ENCODE measurements around the gene CPNE1. TPM values are rescaled to one million over a fixed set of nuclear protein-coding genes. Genes with fewer than 3 reads are reported as not detected.

The CPNE1 gene
- total RNA-seq, 1 donor from 2014 or later = 264 TPM

GRCh38 chr20:35653430-35653734 is 11.3 kb downstream of the CPNE1 start:
- TF ChIP-seq CTCF (IDR thresholded peaks at IDR 0.05) = no peak
- ATAC-seq (ENCODE audit: low read depth) = no peak
- Mint-ChIP-seq H3K27me3 (no peaks in the 10 kb centered on the region), H3K36me3 (ENCODE audit: low read depth) (peaks cover 40% of the 10 kb centered on the region), H3K27ac (no peak overlapping the region), H3K9me3 (no peaks in the 10 kb centered on the region), H3K4me1 (peaks cover 35% of the 10 kb centered on the region), H3K4me3 (no peak overlapping the region)
- intact Hi-C loops (cut with micrococcal nuclease) = no loop called here
- POLR2A ChIA-PET = interaction anchor here (1.5 kb wide), 1 partner anchor 11 kb away, joined by 3 read pairs; the partner anchor contains the start of genes CPNE1 and RBM12
- CTCF ChIA-PET = no interaction called here
- no peak for DNase-seq

DNA sequence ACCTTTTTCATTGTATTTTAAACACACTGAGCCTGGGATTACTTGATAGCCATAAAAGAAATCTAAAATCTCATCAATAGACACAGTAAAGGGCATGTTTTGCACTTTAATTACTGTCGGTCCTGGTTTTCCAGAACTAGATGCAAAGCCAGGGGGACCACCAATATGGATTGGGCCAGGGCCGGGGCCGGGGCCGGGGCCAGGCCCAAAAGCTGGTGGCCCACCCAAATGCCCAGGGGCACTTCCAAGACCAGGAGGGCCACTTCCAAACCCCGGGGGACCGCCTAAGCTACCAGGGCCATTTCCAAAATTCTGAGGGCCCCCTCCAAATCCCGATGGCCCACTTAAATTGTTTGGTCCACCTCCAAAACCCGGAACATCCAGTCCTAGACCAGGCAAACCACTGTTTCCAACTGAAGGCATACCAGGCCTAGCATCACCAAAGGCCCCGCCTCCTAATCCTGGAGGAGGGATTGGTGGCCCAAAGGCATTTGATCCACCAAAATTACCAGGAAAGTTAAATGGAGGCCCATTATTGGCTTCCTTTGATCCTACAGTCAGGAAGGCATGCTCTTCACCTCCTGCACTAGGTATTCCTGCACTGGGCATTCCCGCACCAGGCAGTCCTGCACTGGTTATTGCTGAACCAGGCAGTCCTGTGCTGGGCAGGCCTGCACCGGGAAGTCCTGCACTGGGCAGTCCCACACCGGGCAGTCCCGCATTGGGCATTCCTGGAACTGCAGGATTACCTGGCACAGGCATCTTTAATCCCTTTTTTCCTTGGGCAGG is 11.9 kb downstream of the CPNE1 start:
- ATAC-seq (ENCODE audit: low read depth) (no peak), DNase-seq (no peak)
- Mint-ChIP-seq H3K36me3 (ENCODE audit: low read depth) (peaks cover 44% of the 10 kb centered on the region), H3K4me3 (no peak overlapping the region), H3K27ac (no peak overlapping the region), H3K4me1 (peaks cover 36% of the 10 kb centered on the region), H3K9me3 (no peaks in the 10 kb centered on the region), H3K27me3 (no peaks in the 10 kb centered on the region)
- ChIA-PET POLR2A (no interaction called here), CTCF (interaction anchor here (1.3 kb wide), 1 partner anchor 190 kb away, joined by 3 read pairs; no protein-coding TSS in a partner anchor)
- intact Hi-C loops (cut with micrococcal nuclease) = no loop called here
- no peak for TF ChIP-seq CTCF (IDR thresholded peaks at IDR 0.05)

GRCh38 chr20:35651958-35652357 is 12.7 kb downstream of the CPNE1 start:
- ChIA-PET CTCF (interaction anchor here (1.3 kb wide), 1 partner anchor 189 kb away, joined by 3 read pairs; no protein-coding TSS in a partner anchor), POLR2A (no interaction called here)
- no peak overlapping the region for H3K27ac Mint-ChIP-seq
- no peaks in the 10 kb centered on the region for H3K9me3 Mint-ChIP-seq
- no peak overlapping the region for H3K4me3 Mint-ChIP-seq
- ATAC-seq (ENCODE audit: low read depth) (no peak), DNase-seq (no peak)
- intact Hi-C loops (cut with micrococcal nuclease) = no loop called here
- H3K36me3 Mint-ChIP-seq (ENCODE audit: low read depth) = peaks cover 38% of the 10 kb centered on the region
- no peak for TF ChIP-seq CTCF (IDR thresholded peaks at IDR 0.05)
- H3K4me1 Mint-ChIP-seq = peaks cover 30% of the 10 kb centered on the region
- no peaks in the 10 kb centered on the region for H3K27me3 Mint-ChIP-seq

DNA sequence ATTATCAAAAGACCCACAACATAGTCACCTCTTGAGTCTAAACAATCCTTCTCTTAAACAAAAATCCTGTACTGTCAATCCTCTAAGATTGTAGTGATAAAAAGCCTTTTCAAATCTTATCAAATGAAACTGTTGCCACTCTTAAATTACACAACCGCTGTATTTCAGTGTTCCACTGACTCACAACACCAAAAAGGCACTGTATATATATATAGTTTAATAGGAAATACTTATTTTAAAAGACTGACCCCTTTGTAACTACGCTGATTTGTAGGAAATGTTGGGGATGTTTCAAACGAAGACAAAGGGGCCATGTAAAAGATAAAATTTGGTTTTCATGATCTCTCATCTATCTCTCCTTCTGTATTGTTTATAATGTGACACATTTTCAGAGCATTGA is 14.1 kb downstream of the CPNE1 start:
- DNase-seq (no peak), ATAC-seq (ENCODE audit: low read depth) (no peak)
- H3K4me1 Mint-ChIP-seq = peaks cover 31% of the 10 kb centered on the region
- H3K9me3 Mint-ChIP-seq = no peaks in the 10 kb centered on the region
- intact Hi-C loops (cut with micrococcal nuclease) = no loop called here
- H3K36me3 Mint-ChIP-seq (ENCODE audit: low read depth) = peaks cover 35% of the 10 kb centered on the region
- no peak overlapping the region for H3K4me3 Mint-ChIP-seq
- ChIA-PET CTCF (no interaction called here), POLR2A (no interaction called here)
- no peaks in the 10 kb centered on the region for H3K27me3 Mint-ChIP-seq
- no peak for TF ChIP-seq CTCF (IDR thresholded peaks at IDR 0.05)
- no peak overlapping the region for H3K27ac Mint-ChIP-seq

- H3K4me3 Mint-ChIP-seq = no peak overlapping the region
- intact Hi-C loops (cut with micrococcal nuclease) = no loop called here
- no peak for TF ChIP-seq CTCF (IDR thresholded peaks at IDR 0.05)
These were observed 15.9 kb downstream of the CPNE1 start for GRCh38 chr20:35648836-35649235.

More at GRCh38 chr20:35648836-35649235, 15.9 kb downstream of the CPNE1 start:
- H3K27ac Mint-ChIP-seq = no peak overlapping the region
- no peak for DNase-seq
- POLR2A ChIA-PET = interaction anchor here (1.0 kb wide), 1 partner anchor 101 kb away, joined by 17 read pairs; no protein-coding TSS in a partner anchor
- CTCF ChIA-PET = no interaction called here
- no peaks in the 10 kb centered on the region for H3K9me3 Mint-ChIP-seq
- peaks cover 45% of the 10 kb centered on the region for H3K4me1 Mint-ChIP-seq
- peaks cover 42% of the 10 kb centered on the region for H3K36me3 Mint-ChIP-seq (ENCODE audit: low read depth)
- H3K27me3 Mint-ChIP-seq = no peaks in the 10 kb centered on the region
- ATAC-seq (ENCODE audit: low read depth) = no peak
